Breast epithelium (tissue), 4 donors: Measurements from ENCODE around the gene PPP1R18. TPM values are rescaled to one million over a fixed set of nuclear protein-coding genes. Genes with fewer than 3 reads are reported as not detected.

ENCODE experiments used
- DNase-seq, 2 donors: peaks; one replicate each; pipeline ENCODE4 v3.0.0-alpha.2; 2019; ENCODE audit warnings: low spot score in 2 of 2
- H3K27ac ChIP-seq, 2 donors: fragments of 200-600 bp; sonication (generic) in 1 of 2; one replicate each; pipeline ENCODE4 v1.5.1; 2016 to 2019; ENCODE audit warnings: mild to moderate bottlenecking in 1 of 2
- H3K27me3 ChIP-seq, 2 donors: fragments of 200-600 bp; sonication (generic) in 1 of 2; one replicate each; pipeline versions ENCODE4 v1.5.1 to v1.6.0; 2017 to 2019; ENCODE audit warnings: control low read depth in 1 of 2, mild to moderate bottlenecking in 1 of 2
- H3K36me3 ChIP-seq: fragments of 200-600 bp; one replicate; pipeline ENCODE4 v1.5.1; 2019
- H3K4me1 ChIP-seq, 2 donors: fragments of 200-600 bp; sonication (generic); one replicate each; pipeline ENCODE4 v1.5.1; 2016 to 2019; ENCODE audit warnings: control low read depth in 1 of 2
- H3K4me3 ChIP-seq, 3 donors: fragments of 200-600 bp; sonication (generic); 1 replicate in 2 of 3; 2 replicates in 1 of 3; pipeline ENCODE4 v1.5.1; 2016 to 2019; ENCODE audit warnings: mild to moderate bottlenecking in 3 of 3, moderate library complexity in 2 of 3
- H3K9me3 ChIP-seq, 2 donors: fragments of 200-600 bp; sonication (generic) in 1 of 2; one replicate each; pipeline ENCODE4 v1.5.1; 2016 to 2019; ENCODE audit warnings: control low read depth in 1 of 2
- POLR2A ChIP-seq: fragments of 450-650 bp; IDR thresholded peaks from one replicate; pipeline ENCODE4 v1.6.1; 2016; ENCODE audit warnings: antibody characterized with exemption, mild to moderate bottlenecking, moderate library complexity
- POLR2AphosphoS5 ChIP-seq, 3 donors: sonication (generic); formaldehyde crosslinking; IDR thresholded peaks; one replicate each; pipeline ENCODE4 v1.6.1; 2017; ENCODE audit warnings: antibody characterized with exemption in 3 of 3
- intact Hi-C: fragments of 100-400 bp; cut with DNase I; formaldehyde crosslinking; loops from one replicate; pipeline ENCODE4 v1.15.1; 2023; ENCODE audit warnings: low total_unique reads
- total RNA-seq, 3 donors: library from RNA; depleted of rRNA; stranded (reverse); fragments of >200 nt; gene quantifications; one replicate each; pipeline ENCODE4 v1.1.0, GENCODE V29; 2016
- TF ChIP-seq, protein P1 (sequence below), 3 donors: fragments of 450-650 bp; IDR thresholded peaks; one replicate each; pipeline ENCODE4 v1.5.1; 2016 to 2017; ENCODE audit warnings: antibody characterized with exemption in 3 of 3, mild to moderate bottlenecking in 3 of 3, moderate library complexity in 3 of 3

The PPP1R18 gene
- total RNA-seq, 3 donors from 2014 or later = 18.3 to 41.6 (median 20.0) TPM

DNA sequence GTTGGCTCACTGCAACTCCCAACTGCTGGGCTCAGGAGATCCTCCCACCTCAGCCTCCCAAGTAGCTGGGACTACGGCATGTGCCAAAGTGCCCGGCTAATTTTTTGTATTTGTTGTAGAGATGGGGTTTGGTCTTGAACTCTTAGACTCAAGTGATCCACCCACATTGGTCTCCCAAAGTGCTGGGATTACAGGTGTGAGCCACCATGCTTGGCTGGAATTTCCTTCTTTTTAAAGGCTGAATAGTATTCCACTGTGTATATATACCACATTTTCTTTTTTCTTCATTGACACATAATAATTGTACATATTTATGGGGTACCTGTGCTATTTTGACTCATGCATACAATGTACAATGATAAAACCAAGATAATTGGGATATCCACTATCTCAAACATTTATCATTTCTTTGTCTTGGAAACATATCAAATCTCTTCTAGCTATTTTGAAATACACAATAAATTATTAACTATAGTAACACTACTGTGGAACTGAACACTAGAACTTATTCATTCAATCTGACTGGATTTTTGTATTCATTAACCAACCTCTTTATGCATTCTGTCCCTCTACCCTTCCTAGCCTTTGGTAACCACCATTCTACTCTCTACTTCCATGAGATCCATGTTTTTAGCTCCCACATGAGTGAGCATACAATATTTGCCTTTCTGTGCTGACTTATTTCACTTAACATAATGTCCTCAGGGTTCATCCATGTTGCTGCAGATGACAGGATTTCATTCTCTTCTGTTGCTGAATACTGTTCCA lies 22.8 kb upstream of the PPP1R18 start:
- Histone ChIP-seq H3K27ac (no peak overlapping the region), H3K4me1 (no peaks in the 10 kb centered on the region), H3K4me3 (no peak overlapping the region), H3K27me3 (no peaks in the 10 kb centered on the region), H3K36me3 (peaks cover 9% of the 10 kb centered on the region), H3K9me3 (no peaks in the 10 kb centered on the region)
- TF ChIP-seq POLR2A (no peak), POLR2AphosphoS5 (IDR thresholded peaks at IDR 0.05) (no peak)
- TF ChIP-seq, protein P1, sequence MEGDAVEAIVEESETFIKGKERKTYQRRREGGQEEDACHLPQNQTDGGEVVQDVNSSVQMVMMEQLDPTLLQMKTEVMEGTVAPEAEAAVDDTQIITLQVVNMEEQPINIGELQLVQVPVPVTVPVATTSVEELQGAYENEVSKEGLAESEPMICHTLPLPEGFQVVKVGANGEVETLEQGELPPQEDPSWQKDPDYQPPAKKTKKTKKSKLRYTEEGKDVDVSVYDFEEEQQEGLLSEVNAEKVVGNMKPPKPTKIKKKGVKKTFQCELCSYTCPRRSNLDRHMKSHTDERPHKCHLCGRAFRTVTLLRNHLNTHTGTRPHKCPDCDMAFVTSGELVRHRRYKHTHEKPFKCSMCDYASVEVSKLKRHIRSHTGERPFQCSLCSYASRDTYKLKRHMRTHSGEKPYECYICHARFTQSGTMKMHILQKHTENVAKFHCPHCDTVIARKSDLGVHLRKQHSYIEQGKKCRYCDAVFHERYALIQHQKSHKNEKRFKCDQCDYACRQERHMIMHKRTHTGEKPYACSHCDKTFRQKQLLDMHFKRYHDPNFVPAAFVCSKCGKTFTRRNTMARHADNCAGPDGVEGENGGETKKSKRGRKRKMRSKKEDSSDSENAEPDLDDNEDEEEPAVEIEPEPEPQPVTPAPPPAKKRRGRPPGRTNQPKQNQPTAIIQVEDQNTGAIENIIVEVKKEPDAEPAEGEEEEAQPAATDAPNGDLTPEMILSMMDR (IDR thresholded peaks at IDR 0.05) = no peak
- no peak for DNase-seq
- intact Hi-C loops = no loop called here

GRCh38 chr6:30707281-30707850 lies 20.9 kb upstream of the PPP1R18 start:
- Histone ChIP-seq H3K27me3 (no peaks in the 10 kb centered on the region), H3K9me3 (no peaks in the 10 kb centered on the region), H3K36me3 (no peaks in the 10 kb centered on the region), H3K4me1 (no peaks in the 10 kb centered on the region), H3K27ac (no peak overlapping the region), H3K4me3 (no peak overlapping the region)
- no peak for DNase-seq
- TF ChIP-seq, protein P1 (IDR thresholded peaks at IDR 0.05) = no peak
- TF ChIP-seq POLR2A = no peak
- TF ChIP-seq POLR2AphosphoS5 (IDR thresholded peaks at IDR 0.05) = no peak
- intact Hi-C loops = no loop called here

GRCh38 chr6:30705620-30706019 lies 19.2 kb upstream of the PPP1R18 start:
- Histone ChIP-seq H3K4me3 (no peak overlapping the region), H3K9me3 (no peaks in the 10 kb centered on the region), H3K36me3 (no peaks in the 10 kb centered on the region), H3K27me3 (no peaks in the 10 kb centered on the region), H3K4me1 (no peaks in the 10 kb centered on the region), H3K27ac (no peak overlapping the region)
- intact Hi-C loops = no loop called here
- TF ChIP-seq, protein P1 (IDR thresholded peaks at IDR 0.05) = no peak
- no peak for TF ChIP-seq POLR2A
- no peak for TF ChIP-seq POLR2AphosphoS5 (IDR thresholded peaks at IDR 0.05)
- no peak for DNase-seq

DNA sequence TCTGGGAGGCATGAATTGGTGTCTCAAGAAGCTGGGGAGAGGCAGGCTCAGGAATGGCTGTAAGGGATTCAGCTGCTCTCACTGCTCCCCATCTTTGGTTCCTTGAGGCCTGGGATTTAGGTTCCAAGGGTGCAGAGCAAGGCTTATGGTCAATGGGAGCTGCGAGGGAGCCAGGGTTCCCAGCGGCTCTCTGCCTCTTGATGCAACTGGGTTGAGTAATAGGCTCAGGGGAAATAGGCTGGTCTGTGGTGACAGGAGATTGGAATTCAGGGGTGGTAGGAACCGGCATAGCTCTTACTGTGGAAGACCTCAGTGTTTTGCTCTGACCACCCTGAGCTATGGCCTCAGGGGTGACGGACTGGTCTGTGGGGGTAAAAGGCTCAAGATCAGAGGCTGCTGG lies 17.4 kb upstream of the PPP1R18 start:
- no peak for DNase-seq
- Histone ChIP-seq H3K27ac (no peak overlapping the region), H3K4me3 (no peak overlapping the region), H3K4me1 (no peaks in the 10 kb centered on the region), H3K9me3 (no peaks in the 10 kb centered on the region), H3K27me3 (no peaks in the 10 kb centered on the region), H3K36me3 (no peaks in the 10 kb centered on the region)
- TF ChIP-seq POLR2A = no peak
- TF ChIP-seq, protein P1 (IDR thresholded peaks at IDR 0.05) = no peak
- no peak for TF ChIP-seq POLR2AphosphoS5 (IDR thresholded peaks at IDR 0.05)
- intact Hi-C loops = no loop called here

DNA sequence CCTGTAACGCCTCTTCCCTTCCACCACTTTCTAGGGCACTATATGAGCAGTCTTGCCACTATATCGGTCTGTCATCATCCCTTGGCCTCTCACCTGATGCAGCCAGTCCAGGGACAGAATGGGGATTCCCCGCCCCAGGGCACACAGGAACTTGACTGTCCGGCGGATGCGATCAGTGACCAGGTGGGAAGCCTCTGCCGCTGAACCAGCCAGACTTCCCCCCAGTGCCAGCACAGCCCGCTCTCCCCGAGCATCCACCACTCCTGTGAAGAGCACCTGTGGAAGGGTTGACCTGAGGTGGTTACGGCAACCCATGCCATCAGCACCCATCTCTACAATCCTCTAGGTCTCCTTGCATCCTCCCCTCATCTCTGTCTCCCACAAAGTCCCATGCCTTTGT lies 16.6 kb upstream of the PPP1R18 start:
- Histone ChIP-seq H3K9me3 (no peaks in the 10 kb centered on the region), H3K27me3 (no peaks in the 10 kb centered on the region), H3K4me1 (no peaks in the 10 kb centered on the region), H3K36me3 (no peaks in the 10 kb centered on the region), H3K4me3 (no peak overlapping the region), H3K27ac (no peak overlapping the region)
- no peak for TF ChIP-seq POLR2A
- TF ChIP-seq, protein P1 (IDR thresholded peaks at IDR 0.05) = no peak
- no peak for TF ChIP-seq POLR2AphosphoS5 (IDR thresholded peaks at IDR 0.05)
- intact Hi-C loops = no loop called here
- DNase-seq = no peak
